Neural progenitor cell (in vitro differentiated cells): ENCODE measurements around the gene TRAK1. TPM values are rescaled to one million over a fixed set of nuclear protein-coding genes. Genes with fewer than 3 reads are reported as not detected.
A peak's percentile ranks its signal among the peaks of the same experiment; 100 is the strongest.

Experiments used
- DNase-seq: peaks from one replicate; pipeline ENCODE4 v3.0.0-alpha.2; 2016; ENCODE audit warnings: low spot score
- H2AFZ ChIP-seq: fragments of 200-600 bp; sonication (generic); replicated peaks from 2 replicates; pipeline ENCODE4 v1.6.1; 2016; ENCODE audit warnings: antibody characterized with exemption
- H3F3A ChIP-seq: fragments of 200-600 bp; sonication (generic); 2 replicates; pipeline ENCODE4 v1.6.1; 2016; ENCODE audit warnings: antibody characterized with exemption, low read depth
- H3K27ac ChIP-seq: fragments of 200-600 bp; sonication (generic); 2 replicates; pipeline ENCODE4 v1.5.1; 2016; ENCODE audit warnings: mild to moderate bottlenecking
- H3K27me3 ChIP-seq: fragments of 200-600 bp; sonication (generic); 2 replicates; pipeline ENCODE4 v1.6.1; 2016; ENCODE audit warnings: mild to moderate bottlenecking, moderate library complexity
- H3K36me3 ChIP-seq: fragments of 200-600 bp; sonication (generic); 2 replicates; pipeline ENCODE4 v1.5.1; 2016
- H3K4me1 ChIP-seq: fragments of 200-600 bp; sonication (generic); 2 replicates; pipeline ENCODE4 v1.6.1; 2016; ENCODE audit warnings: mixed run types
- H3K4me2 ChIP-seq: fragments of 200-600 bp; sonication (generic); 2 replicates; pipeline ENCODE4 v1.6.1; 2016
- H3K4me3 ChIP-seq: fragments of 200-600 bp; sonication (generic); 2 replicates; pipeline ENCODE4 v1.5.1; 2016
- H3K79me2 ChIP-seq: fragments of 200-600 bp; sonication (generic); 2 replicates; pipeline ENCODE4 v1.6.1; 2016; ENCODE audit warnings: low read depth
- H3K9ac ChIP-seq: fragments of 200-600 bp; sonication (generic); 2 replicates; pipeline ENCODE4 v1.6.1; 2016
- H3K9me3 ChIP-seq: fragments of 200-600 bp; sonication (generic); 2 replicates; pipeline ENCODE4 v1.5.1; 2016; ENCODE audit warnings: low read depth
- H4K20me1 ChIP-seq: fragments of 200-600 bp; sonication (generic); 2 replicates; pipeline ENCODE4 v1.6.1; 2016; ENCODE audit warnings: low read depth
- H3K27ac Mint-ChIP-seq: 3 replicates; pipeline ENCODE4 v1.8.0; 2021; ENCODE audit warnings: mixed read lengths
- H3K27me3 Mint-ChIP-seq: 2 replicates; pipeline ENCODE4 v1.8.0; 2022; ENCODE audit warnings: low read depth, mild to moderate bottlenecking, inconsistent platforms, moderate library complexity, mixed read lengths; ENCODE audit not compliant: insufficient read depth
- H3K36me3 Mint-ChIP-seq: 3 replicates; pipeline ENCODE4 v1.8.0; 2021; ENCODE audit warnings: mixed read lengths
- H3K4me1 Mint-ChIP-seq: 3 replicates; pipeline ENCODE4 v1.8.0; 2021; ENCODE audit warnings: mixed read lengths
- H3K4me3 Mint-ChIP-seq: 3 replicates; pipeline ENCODE4 v1.8.0; 2021; ENCODE audit warnings: mild to moderate bottlenecking, moderate library complexity, mixed read lengths
- H3K9me3 Mint-ChIP-seq: 3 replicates; pipeline ENCODE4 v1.8.0; 2020; ENCODE audit warnings: mixed read lengths
- EZH2 ChIP-seq: fragments of 200-600 bp; sonication (generic); IDR thresholded peaks from 2 replicates; pipeline ENCODE4 v1.6.1; 2017; ENCODE audit warnings: antibody characterized with exemption, mild to moderate bottlenecking, moderate library complexity
- EZH2phosphoT487 ChIP-seq: fragments of 200-600 bp; sonication (generic); IDR thresholded peaks from 2 replicates; pipeline ENCODE4 v1.6.1; 2017; ENCODE audit warnings: antibody characterized with exemption
- total RNA-seq: library from RNA; depleted of rRNA; stranded (reverse); fragments of >200 nt; gene quantifications from 2 replicates; pipeline ENCODE4 v1.2.3, GENCODE V29; 2015; ENCODE audit warnings: low replicate concordance
- TF ChIP-seq, protein P1 (sequence below): fragments of 200-600 bp; sonication (generic); IDR thresholded peaks from 2 replicates; pipeline ENCODE4 v1.5.1; 2017; ENCODE audit warnings: antibody characterized with exemption, mild to moderate bottlenecking

Gene TRAK1
- total RNA-seq, 1 donor from 2014 or later = 32.2 TPM

DNA sequence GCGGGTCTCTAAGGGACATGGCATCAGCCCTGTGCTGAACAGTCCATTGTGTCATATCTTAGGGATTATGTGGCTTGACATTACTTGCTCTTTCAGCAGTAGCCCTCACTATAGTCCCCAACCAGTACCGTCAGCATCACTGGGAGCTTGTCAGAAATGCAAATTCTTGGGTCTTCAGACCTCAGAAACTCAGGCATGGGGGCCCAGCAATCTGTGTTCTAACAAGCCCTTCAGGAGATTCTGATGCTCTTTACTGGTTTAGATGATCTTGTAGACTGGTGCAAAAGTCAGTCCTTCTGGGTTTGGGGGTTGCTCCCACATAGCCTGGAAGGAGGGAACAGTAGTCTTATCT, 39.0 kb upstream of the TRAK1 start:
- DNase-seq = no peak
- Histone ChIP-seq H3K79me2 (peaks cover 88% of the 10 kb centered on the region), H3K4me1 (peaks cover 48% of the 10 kb centered on the region), H4K20me1 (peaks cover 38% of the 10 kb centered on the region), H2AFZ (no peak overlapping the region), H3K27ac (peak overlapping the region; percentile 75), H3K9me3 (no peaks in the 10 kb centered on the region), H3K4me3 (no peak overlapping the region), H3K27me3 (no peaks in the 10 kb centered on the region), H3K9ac (no peak overlapping the region), H3K36me3 (no peaks in the 10 kb centered on the region), H3K4me2 (peak overlapping the region; percentile 78), H3F3A (peaks cover 38% of the 10 kb centered on the region)
- Mint-ChIP-seq H3K27me3 (no peaks in the 10 kb centered on the region), H3K4me1 (peaks cover 65% of the 10 kb centered on the region), H3K4me3 (peak overlapping the region; percentile 68), H3K36me3 (peaks cover 5% of the 10 kb centered on the region), H3K27ac (peak overlapping the region; percentile 99), H3K9me3 (peaks cover 2% of the 10 kb centered on the region)
- TF ChIP-seq, protein P1, sequence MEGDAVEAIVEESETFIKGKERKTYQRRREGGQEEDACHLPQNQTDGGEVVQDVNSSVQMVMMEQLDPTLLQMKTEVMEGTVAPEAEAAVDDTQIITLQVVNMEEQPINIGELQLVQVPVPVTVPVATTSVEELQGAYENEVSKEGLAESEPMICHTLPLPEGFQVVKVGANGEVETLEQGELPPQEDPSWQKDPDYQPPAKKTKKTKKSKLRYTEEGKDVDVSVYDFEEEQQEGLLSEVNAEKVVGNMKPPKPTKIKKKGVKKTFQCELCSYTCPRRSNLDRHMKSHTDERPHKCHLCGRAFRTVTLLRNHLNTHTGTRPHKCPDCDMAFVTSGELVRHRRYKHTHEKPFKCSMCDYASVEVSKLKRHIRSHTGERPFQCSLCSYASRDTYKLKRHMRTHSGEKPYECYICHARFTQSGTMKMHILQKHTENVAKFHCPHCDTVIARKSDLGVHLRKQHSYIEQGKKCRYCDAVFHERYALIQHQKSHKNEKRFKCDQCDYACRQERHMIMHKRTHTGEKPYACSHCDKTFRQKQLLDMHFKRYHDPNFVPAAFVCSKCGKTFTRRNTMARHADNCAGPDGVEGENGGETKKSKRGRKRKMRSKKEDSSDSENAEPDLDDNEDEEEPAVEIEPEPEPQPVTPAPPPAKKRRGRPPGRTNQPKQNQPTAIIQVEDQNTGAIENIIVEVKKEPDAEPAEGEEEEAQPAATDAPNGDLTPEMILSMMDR = no peak
- no peak for TF ChIP-seq EZH2
- TF ChIP-seq EZH2phosphoT487 = no peak

DNA sequence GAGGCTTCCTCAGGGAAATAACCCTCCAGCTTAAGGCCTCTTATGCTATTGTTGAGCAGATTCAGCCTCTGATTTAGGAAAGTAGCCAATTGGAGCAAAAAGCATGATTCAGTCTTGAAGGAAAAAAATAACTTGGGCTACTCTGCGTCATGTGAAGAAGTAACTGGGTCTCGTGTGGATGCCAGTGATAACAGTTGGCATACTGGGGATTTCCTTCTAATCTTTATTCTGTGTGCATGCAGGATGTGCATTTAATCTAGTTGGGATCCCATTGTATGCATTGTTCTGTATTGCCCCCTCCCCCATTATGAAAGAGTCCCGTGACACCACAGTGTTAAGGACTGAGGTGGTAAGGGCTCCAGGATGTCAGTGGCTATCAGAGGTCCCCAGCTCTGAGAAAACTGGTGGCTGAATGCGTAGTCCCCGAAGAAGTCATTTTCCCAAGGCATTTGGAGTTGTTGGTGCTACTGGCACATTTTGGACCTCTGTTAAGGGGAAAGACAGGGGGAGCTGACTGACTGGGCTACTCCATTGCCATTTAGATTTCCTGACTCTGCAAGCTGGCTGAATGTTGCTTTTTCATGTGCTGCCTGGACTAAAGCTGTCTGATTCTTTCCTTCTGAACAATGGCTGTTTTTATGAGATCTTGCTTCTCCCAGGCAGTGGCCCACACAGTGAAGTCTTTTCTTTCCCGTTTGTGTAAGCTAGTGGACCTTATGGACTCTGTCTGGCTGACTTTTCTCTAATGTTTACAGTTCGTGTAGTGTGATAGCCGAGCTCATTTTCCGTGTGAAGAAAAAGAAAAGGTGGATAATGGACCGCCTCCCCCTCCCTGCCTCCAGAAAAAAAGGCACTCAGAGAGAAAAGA, 38.4 kb upstream of the TRAK1 start:
- TF ChIP-seq, protein P1 = no peak
- TF ChIP-seq EZH2 (no peak), EZH2phosphoT487 (no peak)
- Mint-ChIP-seq H3K9me3 (peaks cover 2% of the 10 kb centered on the region), H3K4me1 (peaks cover 67% of the 10 kb centered on the region), H3K27me3 (no peaks in the 10 kb centered on the region), H3K4me3 (peak overlapping the region; percentile 68), H3K36me3 (peaks cover 5% of the 10 kb centered on the region), H3K27ac (peak overlapping the region; percentile 99)
- no peaks in the 10 kb centered on the region for H3K27me3 ChIP-seq
- DNase-seq = peak; percentile 34
- peaks cover 54% of the 10 kb centered on the region for H3K4me1 ChIP-seq
- peak overlapping the region; percentile 75 for H3K27ac ChIP-seq
- peak overlapping the region; percentile 19 for H3K4me3 ChIP-seq
- no peaks in the 10 kb centered on the region for H3K9me3 ChIP-seq
- peaks cover 44% of the 10 kb centered on the region for H4K20me1 ChIP-seq
- H3K36me3 ChIP-seq = no peaks in the 10 kb centered on the region
- peaks cover 88% of the 10 kb centered on the region for H3K79me2 ChIP-seq
- H3K4me2 ChIP-seq = peak overlapping the region; percentile 78
- H2AFZ ChIP-seq = no peak overlapping the region
- H3F3A ChIP-seq = peaks cover 43% of the 10 kb centered on the region
- no peak overlapping the region for H3K9ac ChIP-seq

DNA sequence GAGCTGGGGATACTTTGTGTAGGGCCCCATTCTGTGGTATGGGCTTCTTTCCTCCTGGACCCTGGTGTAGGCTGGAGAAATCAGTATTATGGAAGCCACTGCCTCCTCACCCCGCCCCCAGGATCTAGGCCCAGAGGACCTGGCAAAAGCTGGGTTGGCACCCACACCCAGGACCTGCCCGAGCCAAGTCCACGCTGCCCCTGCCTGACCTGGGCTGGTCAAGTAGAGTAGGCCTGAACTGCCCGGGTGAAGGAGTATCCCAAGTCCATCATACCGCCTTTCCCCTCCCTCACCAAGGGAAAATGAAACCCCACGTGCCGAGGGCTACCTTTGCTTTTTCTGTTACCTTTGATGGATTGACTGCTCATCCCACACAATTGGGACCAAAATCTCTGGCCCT, 37.7 kb upstream of the TRAK1 start:
- peaks cover 65% of the 10 kb centered on the region for H3K4me1 Mint-ChIP-seq
- peaks cover 89% of the 10 kb centered on the region for H3K79me2 ChIP-seq
- H3K4me2 ChIP-seq = peak overlapping the region; percentile 19
- no peaks in the 10 kb centered on the region for H3K27me3 ChIP-seq
- peaks cover 45% of the 10 kb centered on the region for H4K20me1 ChIP-seq
- peak overlapping the region; percentile 75 for H3K27ac ChIP-seq
- no peak for DNase-seq
- peak overlapping the region; percentile 91 for H3K27ac Mint-ChIP-seq
- H3K4me3 Mint-ChIP-seq = no peak overlapping the region
- TF ChIP-seq, protein P1 = no peak
- H3K9me3 ChIP-seq = no peaks in the 10 kb centered on the region
- H3K9me3 Mint-ChIP-seq = peaks cover 2% of the 10 kb centered on the region
- no peak overlapping the region for H2AFZ ChIP-seq
- peaks cover 7% of the 10 kb centered on the region for H3K36me3 Mint-ChIP-seq
- H3F3A ChIP-seq = peaks cover 43% of the 10 kb centered on the region
- peaks cover under 1% of the 10 kb centered on the region for H3K27me3 Mint-ChIP-seq
- no peak overlapping the region for H3K9ac ChIP-seq
- no peaks in the 10 kb centered on the region for H3K36me3 ChIP-seq
- H3K4me3 ChIP-seq = no peak overlapping the region
- H3K4me1 ChIP-seq = peaks cover 58% of the 10 kb centered on the region
